Tibial nerve (tissue), 4 donors: ENCODE results near the gene CACNA1S. TPM values are rescaled to one million over a fixed set of nuclear protein-coding genes. Genes with fewer than 3 reads are reported as not detected.

ENCODE experiments used
- DNase-seq, 2 donors: peaks; one replicate each; pipeline ENCODE4 v3.0.0-alpha.2; 2019; ENCODE audit warnings: low spot score in 2 of 2
- H3K27ac ChIP-seq, 4 donors: fragments of 200-600 bp; sonication (generic) in 3 of 4; one replicate each; pipeline ENCODE4 v1.5.1; 2017 to 2019; ENCODE audit warnings: mild to moderate bottlenecking in 1 of 4
- H3K27me3 ChIP-seq, 2 donors: fragments of 200-600 bp; sonication (generic) in 1 of 2; one replicate each; pipeline versions ENCODE4 v1.5.1 to v1.6.0; 2017 to 2019
- H3K36me3 ChIP-seq, 3 donors: fragments of 200-600 bp; sonication (generic); one replicate each; pipeline ENCODE4 v1.5.1; 2018 to 2019
- H3K4me1 ChIP-seq, 4 donors: fragments of 200-600 bp; sonication (generic) in 3 of 4; one replicate each; pipeline ENCODE4 v1.5.1; 2017 to 2019
- H3K4me3 ChIP-seq, 4 donors: fragments of 200-600 bp; sonication (generic) in 3 of 4; one replicate each; pipeline ENCODE4 v1.5.1; 2017 to 2019; ENCODE audit warnings: mild to moderate bottlenecking in 1 of 4, moderate library complexity in 1 of 4
- H3K9me3 ChIP-seq, 4 donors: fragments of 200-600 bp; sonication (generic) in 3 of 4; one replicate each; pipeline ENCODE4 v1.5.1; 2017 to 2019
- CTCF ChIP-seq, 5 experiments: fragments of 200-600 bp in 3 of 5; fragments of 450-650 bp in 2 of 5; sonication (generic) in 3 of 5; IDR thresholded peaks; one replicate each; pipeline ENCODE4 v1.5.1; 2016 to 2019; ENCODE audit warnings: antibody characterized with exemption in 5 of 5, mild to moderate bottlenecking in 3 of 5, moderate library complexity in 2 of 5
- EP300 ChIP-seq, 2 donors: sonication (generic); formaldehyde crosslinking; IDR thresholded peaks; one replicate each; pipeline ENCODE4 v1.6.1; 2017; ENCODE audit warnings: antibody characterized with exemption in 2 of 2, mild to moderate bottlenecking in 1 of 2
- POLR2A ChIP-seq, 2 donors: fragments of 450-650 bp; IDR thresholded peaks; one replicate each; pipeline ENCODE4 v1.6.1; 2017; ENCODE audit warnings: antibody characterized with exemption in 2 of 2, mild to moderate bottlenecking in 2 of 2, moderate library complexity in 2 of 2
- WGBS, 2 donors: methylation state at CpG; one replicate each; pipeline ENCODE4 v1.1.5; 2018; 5-methylcytosine and 5-hydroxymethylcytosine counted together
- total RNA-seq, 4 donors: library from RNA; depleted of rRNA; stranded (reverse); fragments of >200 nt; gene quantifications; one replicate each; pipeline ENCODE4 v1.1.0, GENCODE V29; 2016

The CACNA1S gene
- total RNA-seq, 4 donors from 2014 or later: not detected

GRCh38 chr1:201039418-201039817 is 72.8 kb downstream of the CACNA1S start:
- TF ChIP-seq EP300 (IDR thresholded peaks at IDR 0.05): no peak
- no peak for TF ChIP-seq POLR2A (IDR thresholded peaks at IDR 0.05)
- TF ChIP-seq CTCF (IDR thresholded peaks at IDR 0.05): no peak
- H3K4me3 ChIP-seq: no peak overlapping the region
- no peak overlapping the region for H3K27ac ChIP-seq
- no peaks in the 10 kb centered on the region for H3K27me3 ChIP-seq
- no peaks in the 10 kb centered on the region for H3K36me3 ChIP-seq
- H3K4me1 ChIP-seq: no peaks in the 10 kb centered on the region
- no peaks in the 10 kb centered on the region for H3K9me3 ChIP-seq
- 69 to 90% methylated on average over 2 of the region's 2 CpGs for WGBS, 2 donors
- DNase-seq: no peak

- 83 to 84% methylated on average over 10 of the region's 10 CpGs for WGBS, 2 donors
- Histone ChIP-seq H3K27me3 (no peaks in the 10 kb centered on the region), H3K36me3 (no peaks in the 10 kb centered on the region), H3K4me1 (no peaks in the 10 kb centered on the region), H3K9me3 (no peaks in the 10 kb centered on the region), H3K4me3 (no peak overlapping the region), H3K27ac (no peak overlapping the region)
- no peak for DNase-seq
- TF ChIP-seq EP300 (IDR thresholded peaks at IDR 0.05): no peak
- no peak for TF ChIP-seq CTCF (IDR thresholded peaks at IDR 0.05)
- TF ChIP-seq POLR2A (IDR thresholded peaks at IDR 0.05): no peak
Measured at GRCh38 chr1:201038186-201038876, 73.9 kb downstream of the CACNA1S start.

GRCh38 chr1:201036188-201036842 is 75.9 kb downstream of the CACNA1S start:
- Histone ChIP-seq H3K4me1 (no peaks in the 10 kb centered on the region), H3K36me3 (no peaks in the 10 kb centered on the region), H3K9me3 (no peaks in the 10 kb centered on the region), H3K27me3 (no peaks in the 10 kb centered on the region), H3K4me3 (no peak overlapping the region), H3K27ac (no peak overlapping the region)
- DNase-seq: no peak
- WGBS, 2 donors: 61 to 63% methylated on average over 12 of the region's 12 CpGs
- no peak for TF ChIP-seq CTCF (IDR thresholded peaks at IDR 0.05)

- 83 to 90% methylated on average over 2 to 3 of the region's 4 CpGs for WGBS, 2 donors
- H3K27me3 ChIP-seq: no peaks in the 10 kb centered on the region
- DNase-seq: no peak
- H3K36me3 ChIP-seq: no peaks in the 10 kb centered on the region
- H3K9me3 ChIP-seq: no peaks in the 10 kb centered on the region
- no peaks in the 10 kb centered on the region for H3K4me1 ChIP-seq
- H3K4me3 ChIP-seq: no peak overlapping the region
- no peak overlapping the region for H3K27ac ChIP-seq
- no peak for TF ChIP-seq CTCF (IDR thresholded peaks at IDR 0.05)
- no peak for TF ChIP-seq EP300 (IDR thresholded peaks at IDR 0.05)
- no peak for TF ChIP-seq POLR2A (IDR thresholded peaks at IDR 0.05)
Measured at GRCh38 chr1:201034671-201035070, 77.6 kb downstream of the CACNA1S start.

GRCh38 chr1:201032408-201032807 is 79.8 kb downstream of the CACNA1S start:
- no peaks in the 10 kb centered on the region for H3K9me3 ChIP-seq
- no peak overlapping the region for H3K4me3 ChIP-seq
- no peak overlapping the region for H3K27ac ChIP-seq
- H3K27me3 ChIP-seq: no peaks in the 10 kb centered on the region
- 93 to 100% methylated on average over 1 of the region's 1 CpG for WGBS, 2 donors
- peaks cover 0 to 16% (median 13%) of the 10 kb centered on the region in 4 donors for H3K4me1 ChIP-seq
- no peak for DNase-seq
- no peak for TF ChIP-seq EP300 (IDR thresholded peaks at IDR 0.05)
- no peak for TF ChIP-seq CTCF (IDR thresholded peaks at IDR 0.05)
- no peak for TF ChIP-seq POLR2A (IDR thresholded peaks at IDR 0.05)
- no peaks in the 10 kb centered on the region for H3K36me3 ChIP-seq
